DND-41 (cell line): ENCODE data around the gene PTPN1.

Experiments
- ATAC-seq: fragments of 200-7000 bp; cut with Tn5 transposase; 3 replicates; pipeline ENCODE4 v1.9.1; 2021; ENCODE audit warnings: low read depth; ENCODE audit not compliant: insufficient read depth
- DNase-seq: peaks from one replicate; pipeline ENCODE4 v3.0.0-alpha.2; 2020
- H2AFZ ChIP-seq: 2 replicates; pipeline ENCODE4 v1.6.0; 2012; ENCODE audit warnings: low read depth, low read length
- H3K27ac ChIP-seq: 2 replicates; pipeline ENCODE4 v1.5.1; 2012; ENCODE audit warnings: low read length, inconsistent platforms
- H3K27me3 ChIP-seq: fragments of 200-600 bp; sonication (generic); 2 replicates; pipeline ENCODE4 v1.6.0; 2012; ENCODE audit warnings: low read length, mild to moderate bottlenecking, inconsistent platforms; ENCODE audit not compliant: insufficient read depth, poor library complexity
- H3K36me3 ChIP-seq: 2 replicates; pipeline ENCODE4 v1.5.1; 2012; ENCODE audit warnings: low read length, inconsistent platforms; ENCODE audit not compliant: insufficient read depth
- H3K4me1 ChIP-seq: 2 replicates; pipeline ENCODE4 v1.5.1; 2012; ENCODE audit warnings: mild to moderate bottlenecking, low read length; ENCODE audit not compliant: insufficient read depth
- H3K4me2 ChIP-seq: 2 replicates; pipeline ENCODE4 v1.6.0; 2012; ENCODE audit warnings: mild to moderate bottlenecking, moderate library complexity, low read length, inconsistent platforms; ENCODE audit not compliant: insufficient read depth
- H3K4me3 ChIP-seq, 2 experiments: fragments of 200-600 bp in 1 of 2; shearing (Covaris generic) in 1 of 2; 2 replicates each; pipeline ENCODE4 v1.5.1; 2012 to 2016; ENCODE audit warnings: inconsistent platforms in 2 of 2, low read length in 2 of 2, mild to moderate bottlenecking in 2 of 2, low read depth in 1 of 2, moderate library complexity in 1 of 2
- H3K79me2 ChIP-seq: 2 replicates; pipeline ENCODE4 v1.6.0; 2012; ENCODE audit warnings: low read length, inconsistent platforms; ENCODE audit not compliant: insufficient read depth
- H3K9ac ChIP-seq: 2 replicates; pipeline ENCODE4 v1.6.0; 2012; ENCODE audit warnings: low read depth, mild to moderate bottlenecking, inconsistent platforms, low read length, moderate library complexity
- H3K9me3 ChIP-seq: 2 replicates; pipeline ENCODE4 v1.5.1; 2012; ENCODE audit warnings: low read length, moderate library complexity, mild to moderate bottlenecking, inconsistent platforms; ENCODE audit not compliant: insufficient read depth, severe bottlenecking
- H4K20me1 ChIP-seq: 2 replicates; pipeline ENCODE4 v1.6.0; 2012; ENCODE audit warnings: low read length; ENCODE audit not compliant: insufficient read depth
- CTCF ChIP-seq: IDR thresholded peaks from 2 replicates; pipeline ENCODE4 v1.5.1; 2012; ENCODE audit warnings: borderline replicate concordance, low read length, moderate library complexity, mild to moderate bottlenecking; ENCODE audit not compliant: poor library complexity, severe bottlenecking; ENCODE audit errors: extremely low read depth
- EZH2 ChIP-seq: IDR thresholded peaks from 3 replicates; pipeline ENCODE4 v1.6.1; 2012; ENCODE audit warnings: borderline replicate concordance, low read depth, mild to moderate bottlenecking, moderate library complexity, low read length, inconsistent platforms; ENCODE audit not compliant: severe bottlenecking

PTPN1 gene

GRCh38 chr20:50554694-50555579 is 44.8 kb downstream of the PTPN1 start:
- Histone ChIP-seq H3K9me3 (no peaks in the 10 kb centered on the region), H4K20me1 (peaks cover 21% of the 10 kb centered on the region), H3K79me2 (peaks cover 63% of the 10 kb centered on the region), H3K4me1 (no peaks in the 10 kb centered on the region), H3K4me2 (no peak overlapping the region), H3K36me3 (peaks cover 5% of the 10 kb centered on the region; the same call in 1 of the 2 replicates), H3K4me3 (no peak overlapping the region), H3K9ac (no peak overlapping the region), H3K27me3 (no peaks in the 10 kb centered on the region), H3K27ac (no peak overlapping the region), H2AFZ (no peak overlapping the region)
- no peak for DNase-seq
- no peak for ATAC-seq
- no peak for TF ChIP-seq CTCF
- no peak for TF ChIP-seq EZH2

- no peak overlapping the region for H3K4me3 ChIP-seq
- H3K36me3 ChIP-seq, result no peaks in the 10 kb centered on the region
- no peak for DNase-seq
- H3K9ac ChIP-seq, result no peak overlapping the region
- no peaks in the 10 kb centered on the region for H3K4me1 ChIP-seq
- no peak overlapping the region for H2AFZ ChIP-seq
- H3K27ac ChIP-seq, result no peak overlapping the region
- H4K20me1 ChIP-seq, result peaks cover 23% of the 10 kb centered on the region
- no peak for ATAC-seq
- peaks cover 62% of the 10 kb centered on the region for H3K79me2 ChIP-seq
- no peak for TF ChIP-seq EZH2
- no peak for TF ChIP-seq CTCF
- H3K4me2 ChIP-seq, result no peak overlapping the region
- H3K9me3 ChIP-seq, result no peaks in the 10 kb centered on the region
- H3K27me3 ChIP-seq, result no peaks in the 10 kb centered on the region
Observed at GRCh38 chr20:50555662-50556061, 45.5 kb downstream of the PTPN1 start.

GRCh38 chr20:50557549-50558134 is 47.5 kb downstream of the PTPN1 start:
- Histone ChIP-seq H3K4me2 (no peak overlapping the region), H2AFZ (no peak overlapping the region), H4K20me1 (peaks cover 22% of the 10 kb centered on the region), H3K9me3 (no peaks in the 10 kb centered on the region), H3K9ac (no peak overlapping the region), H3K79me2 (peaks cover 46% of the 10 kb centered on the region), H3K36me3 (peaks cover 18% of the 10 kb centered on the region), H3K4me1 (no peaks in the 10 kb centered on the region), H3K27me3 (no peaks in the 10 kb centered on the region), H3K27ac (no peak overlapping the region), H3K4me3 (no peak overlapping the region)
- no peak for ATAC-seq
- no peak for TF ChIP-seq EZH2
- no peak for TF ChIP-seq CTCF
- no peak for DNase-seq
